Stimulated activated CD8-positive, alpha-beta memory T cell treated with anti-CD3 and anti-CD28 coated beads, Interleukin-4, amount 100 ng/mL, for 24 hours (primary cell): ENCODE measurements around the gene EFHC1.
"Not testable (repeated sequence)": the region's sequence is repeated elsewhere in the genome, so short reads cannot be mapped to it uniquely, and the experiment has no call there.

Source experiments
- DNase-seq: peaks from one replicate; pipeline ENCODE4 v3.0.0-alpha.2; 2020; ENCODE audit warnings: low read depth

Gene EFHC1, protein sequence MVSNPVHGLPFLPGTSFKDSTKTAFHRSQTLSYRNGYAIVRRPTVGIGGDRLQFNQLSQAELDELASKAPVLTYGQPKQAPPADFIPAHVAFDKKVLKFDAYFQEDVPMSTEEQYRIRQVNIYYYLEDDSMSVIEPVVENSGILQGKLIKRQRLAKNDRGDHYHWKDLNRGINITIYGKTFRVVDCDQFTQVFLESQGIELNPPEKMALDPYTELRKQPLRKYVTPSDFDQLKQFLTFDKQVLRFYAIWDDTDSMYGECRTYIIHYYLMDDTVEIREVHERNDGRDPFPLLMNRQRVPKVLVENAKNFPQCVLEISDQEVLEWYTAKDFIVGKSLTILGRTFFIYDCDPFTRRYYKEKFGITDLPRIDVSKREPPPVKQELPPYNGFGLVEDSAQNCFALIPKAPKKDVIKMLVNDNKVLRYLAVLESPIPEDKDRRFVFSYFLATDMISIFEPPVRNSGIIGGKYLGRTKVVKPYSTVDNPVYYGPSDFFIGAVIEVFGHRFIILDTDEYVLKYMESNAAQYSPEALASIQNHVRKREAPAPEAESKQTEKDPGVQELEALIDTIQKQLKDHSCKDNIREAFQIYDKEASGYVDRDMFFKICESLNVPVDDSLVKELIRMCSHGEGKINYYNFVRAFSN

DNA sequence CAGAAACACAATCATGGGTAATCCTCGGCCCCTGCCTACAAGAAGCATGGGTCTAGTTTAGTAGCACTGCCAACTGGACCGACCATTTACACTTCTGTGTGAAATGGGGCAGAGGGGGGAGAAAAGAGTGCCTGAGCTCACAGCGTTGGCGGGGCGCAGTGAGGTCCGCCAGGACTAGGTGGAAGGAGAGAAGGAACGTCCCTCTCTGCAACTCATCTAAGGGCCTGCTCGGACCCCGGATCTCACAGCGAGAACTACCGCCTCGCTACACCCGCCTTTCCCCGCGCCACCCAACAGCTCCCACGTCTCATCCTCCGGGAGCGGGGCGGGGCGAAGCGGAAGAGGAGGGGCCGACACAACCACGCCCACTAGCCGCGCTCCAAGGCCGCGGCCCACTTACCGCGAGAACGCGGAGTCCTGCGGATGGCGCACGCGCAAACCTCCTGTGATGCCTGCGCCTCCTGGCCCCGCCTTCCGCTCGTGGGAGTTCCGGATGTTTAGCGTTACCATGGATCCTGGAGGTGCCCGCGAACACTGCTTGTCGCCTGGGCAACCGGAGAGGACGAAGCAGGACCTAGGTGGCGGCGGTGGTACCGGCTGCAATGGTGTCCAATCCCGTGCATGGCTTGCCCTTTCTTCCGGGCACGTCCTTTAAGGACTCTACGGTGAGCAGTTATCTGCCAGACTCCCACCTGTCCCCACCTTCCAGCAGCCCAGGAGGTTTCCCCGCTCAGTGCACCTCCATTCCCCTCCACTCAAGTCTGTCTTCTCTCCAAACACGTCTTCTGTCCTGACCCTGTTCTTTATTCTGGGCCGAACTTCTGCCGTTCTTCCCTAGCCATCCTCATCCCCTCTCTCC, at the start of gene EFHC1:
Gene EFHC1, plus strand, starts transcription at position 534 of the 859 bp plus-strand sequence. Its CDS starts 69 bp downstream, at position 603.
- DNase-seq = peak; percentile 97

DNA sequence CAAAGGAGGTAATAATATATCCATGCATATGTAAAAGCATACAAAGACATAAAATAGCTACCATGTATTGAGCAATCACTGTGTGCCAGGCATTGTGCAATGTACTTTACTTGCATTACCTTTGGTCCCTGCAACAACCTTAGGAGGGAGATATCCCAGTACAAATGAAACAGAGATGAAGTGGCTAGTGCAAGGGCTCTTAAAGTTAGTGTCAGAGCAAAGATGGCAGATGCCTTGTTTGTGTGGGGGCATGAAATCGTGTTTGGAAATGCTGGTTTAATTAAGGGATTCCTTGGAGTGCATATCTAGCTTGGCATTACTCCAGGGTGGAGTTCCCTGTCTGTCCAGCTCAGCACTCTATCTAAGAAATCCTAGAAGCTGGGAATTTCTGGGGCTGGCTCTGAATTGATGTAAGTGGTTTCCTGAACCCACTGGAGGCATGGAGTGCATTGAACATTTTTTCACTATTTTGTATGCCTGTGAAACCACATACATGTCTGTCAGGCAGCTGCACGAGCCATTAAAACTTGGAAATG, 48.4 kb upstream of the EFHC1 start:
- DNase-seq = no peak

DNA sequence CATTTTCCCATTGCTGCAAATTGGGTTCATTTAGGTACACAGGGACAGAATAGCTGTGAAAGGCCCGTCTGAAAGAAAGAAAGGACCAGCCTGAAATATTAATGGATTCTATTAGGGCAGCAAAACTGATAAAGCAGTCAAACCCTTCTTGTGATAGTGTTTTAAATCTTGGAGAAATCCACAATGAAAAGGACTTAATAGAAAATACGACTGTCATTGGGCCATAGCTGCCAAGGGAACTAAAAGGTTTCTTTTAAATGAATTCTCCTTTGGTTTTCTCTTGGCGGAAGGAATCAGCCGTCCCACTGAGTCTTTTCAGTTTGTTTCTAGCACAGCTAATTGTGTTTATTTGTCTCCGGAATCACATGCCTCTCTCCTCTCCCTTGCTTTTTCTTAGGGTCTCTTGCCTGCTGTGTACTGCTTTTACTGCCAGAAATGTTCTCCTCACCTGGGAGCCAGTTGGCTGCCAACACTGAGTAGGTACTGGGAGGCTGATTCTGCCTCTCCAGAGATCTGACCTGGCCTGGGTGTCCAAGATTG, 46.9 kb upstream of the EFHC1 start:
- no peak for DNase-seq

DNA sequence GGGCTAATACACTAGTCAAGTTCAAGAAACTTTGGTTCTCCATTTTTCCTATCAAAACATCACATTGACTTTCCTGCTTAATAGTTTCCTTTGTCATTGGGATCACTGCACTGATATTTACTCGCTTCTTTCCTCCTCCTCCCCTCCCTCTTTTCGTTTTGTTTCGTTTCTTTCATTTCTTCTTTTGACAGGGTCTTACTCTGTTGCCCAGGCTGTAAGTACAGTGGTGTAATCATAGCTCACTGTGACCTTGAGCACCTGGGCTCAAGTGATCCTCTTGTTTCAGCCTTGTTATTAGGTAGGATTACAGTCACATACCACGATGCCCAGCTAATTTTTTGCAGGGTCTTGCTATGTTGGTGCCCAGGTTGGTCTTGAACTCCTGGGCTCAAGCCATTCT, 45.9 kb upstream of the EFHC1 start:
- no peak for DNase-seq

DNA sequence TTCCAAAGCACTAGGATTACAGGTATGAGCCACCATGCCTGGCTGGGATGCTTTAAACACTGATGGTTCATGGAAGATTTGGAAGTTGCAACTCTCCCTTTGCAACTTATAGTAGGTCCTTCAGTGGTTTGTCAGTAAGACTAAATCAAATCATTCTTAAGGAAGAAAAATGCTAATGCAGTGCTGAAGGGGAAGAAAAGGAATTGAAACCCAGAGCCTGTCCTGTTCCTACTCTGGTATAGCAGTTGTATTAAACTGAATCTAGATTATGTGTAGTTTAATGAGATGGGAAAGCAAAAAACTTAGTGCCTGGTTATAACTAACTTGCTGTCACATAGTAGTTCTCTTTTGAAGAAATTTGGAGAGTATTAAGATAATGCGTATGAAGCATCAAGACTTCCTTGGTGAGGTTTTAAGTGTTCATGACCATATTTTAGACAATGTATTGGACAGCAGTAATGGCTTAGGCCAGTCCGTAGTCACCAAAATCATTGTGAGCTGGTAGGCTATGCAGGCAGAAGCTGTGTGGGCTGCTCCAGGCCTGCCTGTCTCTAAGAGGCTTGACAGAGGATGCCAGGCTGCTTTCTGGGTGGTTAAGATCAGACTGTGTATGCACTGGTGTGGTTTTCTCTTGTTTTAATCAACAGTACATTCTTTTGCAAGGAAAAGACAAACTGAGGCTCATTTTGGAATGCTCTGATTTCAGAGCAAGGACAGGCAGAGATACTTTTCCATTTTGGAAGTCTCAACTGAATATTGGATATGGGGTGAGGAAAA, 44.2 kb upstream of the EFHC1 start:
- DNase-seq = no peak

DNA sequence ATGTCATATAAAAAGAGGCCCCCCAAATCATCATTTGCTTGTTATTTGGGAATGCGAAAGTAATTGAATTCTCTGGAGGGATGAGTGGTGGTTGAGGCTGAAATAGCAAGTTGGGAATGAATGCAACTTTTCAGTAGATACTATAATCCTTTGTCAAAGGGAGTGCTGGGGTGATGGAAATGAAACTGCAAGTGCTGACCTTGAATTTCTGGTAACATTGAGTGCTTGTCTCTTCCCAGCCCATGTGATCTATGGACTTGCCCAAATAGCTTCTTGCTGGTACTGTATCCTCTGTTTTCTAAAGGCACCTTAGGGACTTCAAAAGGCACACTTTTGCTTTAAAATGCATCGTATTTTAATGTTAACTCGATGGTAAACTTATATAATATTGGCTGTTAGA, 43.4 kb upstream of the EFHC1 start:
- no peak for DNase-seq

DNA sequence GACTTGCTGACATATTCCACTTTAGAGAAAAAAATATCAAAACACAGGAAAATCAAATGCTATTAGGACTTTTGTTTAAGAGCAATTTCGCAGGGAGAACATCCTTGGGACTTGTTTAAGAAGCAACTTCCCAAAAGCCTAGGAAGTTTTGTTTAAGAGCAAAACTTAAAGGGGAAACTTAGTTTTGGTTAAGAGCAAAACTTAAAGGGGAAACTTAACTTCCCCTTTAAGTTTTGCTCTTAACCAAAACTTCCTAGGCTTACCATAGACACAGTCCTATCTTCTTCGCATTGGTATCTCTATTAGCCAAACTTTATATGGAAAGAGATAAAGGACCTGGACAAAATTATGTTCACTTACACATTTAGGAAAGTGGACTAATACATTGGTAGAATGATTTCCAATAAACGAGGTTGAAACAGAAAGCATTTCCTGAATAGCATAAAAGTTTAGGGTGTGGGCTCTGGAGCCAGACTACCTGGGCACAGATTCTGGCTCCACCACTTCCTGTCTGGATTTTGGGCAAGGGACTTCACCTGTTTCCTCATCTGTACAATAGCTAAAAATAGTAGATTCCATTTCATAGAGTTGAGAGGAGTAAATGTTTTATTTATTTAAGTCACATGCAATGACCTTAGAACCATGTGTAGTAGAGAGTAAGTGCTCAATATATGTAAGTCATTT, 42.5 kb upstream of the EFHC1 start:
- no peak for DNase-seq

DNA sequence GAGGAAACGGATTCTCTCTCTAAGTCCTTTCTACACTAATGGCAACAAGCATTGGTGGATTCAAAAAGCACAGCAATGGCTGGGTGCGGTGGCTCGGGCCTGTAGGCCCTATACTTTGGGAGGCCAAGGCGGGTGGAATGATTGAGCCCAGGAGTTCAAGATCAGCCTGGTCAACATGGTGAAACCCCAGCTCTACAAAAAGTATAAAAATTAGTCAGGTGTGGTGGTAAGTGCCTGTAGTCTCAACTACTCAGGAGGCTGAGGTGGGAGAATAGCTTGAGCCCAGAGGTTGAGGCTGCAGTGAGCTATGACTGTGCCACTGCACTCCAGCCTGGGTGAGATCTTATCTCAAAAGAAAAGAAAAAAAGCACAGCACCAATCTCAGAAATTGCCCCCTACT, 38.9 kb upstream of the EFHC1 start:
- no peak for DNase-seq

DNA sequence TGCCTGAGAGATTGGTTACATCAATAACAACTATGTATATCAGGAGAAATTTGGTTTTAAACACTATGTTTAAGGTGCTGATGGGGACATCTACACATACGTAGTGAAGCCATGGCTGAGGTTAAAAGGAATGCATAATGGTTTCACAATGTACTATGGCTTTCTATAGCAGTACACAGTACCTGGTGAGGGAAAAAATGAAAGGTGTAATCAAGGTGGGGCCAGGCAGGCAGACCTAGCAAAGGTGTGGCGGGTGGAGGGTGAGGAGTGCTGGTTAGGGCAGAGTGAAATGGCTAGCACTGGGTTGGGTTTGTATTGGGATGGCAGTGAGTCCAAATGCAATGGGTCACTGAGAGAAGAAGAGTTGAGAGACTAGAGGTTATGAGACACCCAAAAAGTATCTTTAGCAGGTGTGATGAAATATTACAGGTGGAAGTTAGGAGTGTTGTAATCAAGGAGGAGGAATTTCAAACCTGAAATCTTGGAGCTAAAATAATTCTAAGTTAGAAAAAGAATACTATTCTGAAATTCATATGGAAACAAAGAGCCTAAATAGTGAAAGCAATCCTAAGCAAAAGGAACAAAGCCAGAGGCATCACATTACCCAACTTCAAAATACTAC, 35.9 kb upstream of the EFHC1 start:
- no peak for DNase-seq

DNA sequence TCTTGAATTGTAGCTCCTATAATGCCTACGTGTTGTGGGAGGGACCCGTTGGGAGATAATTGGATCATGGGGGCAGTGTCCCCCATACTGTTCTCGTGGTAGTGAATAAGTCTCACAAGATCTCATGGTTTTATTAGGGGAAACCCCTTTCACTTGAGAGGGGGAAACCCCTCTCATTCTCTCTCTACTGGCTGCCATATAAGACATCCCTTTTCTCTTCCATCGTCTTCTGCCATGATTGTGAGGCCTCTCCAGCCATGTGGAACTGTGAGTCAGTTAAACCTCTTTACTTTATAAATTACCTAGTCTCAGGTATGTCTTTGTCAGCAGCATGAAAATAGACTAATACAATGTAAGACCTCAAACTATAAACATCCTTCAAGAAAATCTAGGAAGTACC, 35.1 kb upstream of the EFHC1 start:
- no peak for DNase-seq

DNA sequence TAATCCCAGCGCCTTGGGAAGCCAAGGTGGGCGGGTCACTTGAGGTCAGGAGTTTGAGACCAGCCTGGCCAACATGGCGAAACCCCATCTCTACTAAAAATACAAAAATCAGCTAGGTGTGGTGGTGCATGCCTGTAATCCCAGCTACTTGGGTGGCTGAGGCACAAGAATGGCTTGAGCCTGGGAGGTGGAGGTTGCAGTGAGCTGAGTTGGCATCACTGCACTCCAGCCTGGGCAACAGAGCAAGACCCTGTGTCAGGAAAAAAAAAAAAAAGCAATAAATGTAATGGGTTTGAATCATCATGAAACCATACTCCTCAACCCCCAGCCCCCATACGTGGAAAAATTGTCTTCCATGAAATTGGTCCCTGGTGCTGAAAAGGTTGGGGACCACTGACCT, 32.0 kb upstream of the EFHC1 start:
- not testable (repeated sequence) for DNase-seq

DNA sequence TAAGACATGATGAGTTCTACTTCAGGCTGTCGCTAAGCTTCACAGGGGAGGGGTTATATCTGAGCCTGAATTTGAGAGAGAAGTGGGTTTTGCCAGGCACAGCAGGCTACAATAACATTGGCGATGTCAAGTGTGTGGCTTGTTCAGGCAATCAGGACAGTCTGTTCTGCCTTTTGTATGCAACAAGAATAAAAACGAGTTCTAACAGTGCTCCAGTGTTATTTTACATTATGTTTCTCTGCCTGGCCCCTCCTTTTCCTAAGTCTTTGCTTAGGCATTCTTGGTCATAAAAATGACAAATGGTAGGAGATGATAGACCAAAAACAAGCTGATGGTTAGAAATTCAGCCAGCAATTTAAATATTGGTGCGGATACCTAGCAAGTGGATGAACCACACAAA, 31.4 kb upstream of the EFHC1 start:
- no peak for DNase-seq

DNA sequence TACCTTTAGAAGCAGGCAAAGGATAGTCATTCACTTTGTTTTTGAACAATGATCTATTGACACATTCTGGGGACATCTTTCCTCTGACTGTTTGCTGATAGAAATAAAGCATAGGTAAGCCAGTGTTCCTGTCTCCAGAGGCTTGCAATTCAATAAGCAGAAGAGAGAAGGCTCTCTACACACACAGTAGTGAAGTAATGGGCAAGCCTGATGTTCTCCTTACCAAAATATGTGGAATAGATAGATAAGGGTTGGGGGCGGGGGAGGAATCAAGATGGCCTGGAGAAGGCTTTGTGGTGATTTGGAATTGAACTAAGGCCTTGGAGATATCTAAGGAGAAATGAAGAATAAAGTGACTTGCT, 30.9 kb upstream of the EFHC1 start:
- no peak for DNase-seq

DNA sequence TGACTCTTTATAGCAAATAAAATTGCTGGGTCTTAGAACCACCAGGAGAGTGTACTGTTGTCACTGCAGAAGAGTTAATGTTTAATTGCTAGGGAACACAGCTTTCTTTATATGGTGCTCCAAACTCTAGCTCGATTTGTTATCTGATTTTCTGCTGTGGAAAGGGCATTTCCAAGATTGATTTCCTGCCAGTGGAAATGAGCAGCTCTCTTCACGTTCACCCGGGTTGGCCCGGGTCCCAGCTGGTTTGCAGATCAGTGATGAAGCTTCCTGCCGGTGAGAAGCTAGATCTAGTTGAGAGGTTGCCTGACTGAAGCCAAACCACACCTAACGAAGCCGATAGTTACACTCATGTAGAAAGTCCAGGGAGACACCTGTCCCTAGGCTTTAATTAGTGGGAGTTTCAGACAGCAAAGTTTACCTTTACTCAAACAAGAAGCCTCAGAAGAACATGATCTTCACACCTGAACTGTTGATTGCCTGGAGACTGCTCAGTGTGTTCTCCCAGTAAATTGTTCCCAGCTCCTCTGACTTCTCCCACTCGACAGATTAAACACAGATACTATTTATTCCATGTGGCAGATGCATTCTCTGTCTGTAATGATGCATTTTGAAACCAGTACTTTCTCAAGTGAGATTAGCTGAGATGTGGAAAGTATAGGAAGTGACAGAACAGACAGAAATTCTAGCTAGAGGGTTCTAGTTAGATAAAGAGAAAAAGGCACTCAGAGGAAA, 30.3 kb upstream of the EFHC1 start:
- DNase-seq = no peak

DNA sequence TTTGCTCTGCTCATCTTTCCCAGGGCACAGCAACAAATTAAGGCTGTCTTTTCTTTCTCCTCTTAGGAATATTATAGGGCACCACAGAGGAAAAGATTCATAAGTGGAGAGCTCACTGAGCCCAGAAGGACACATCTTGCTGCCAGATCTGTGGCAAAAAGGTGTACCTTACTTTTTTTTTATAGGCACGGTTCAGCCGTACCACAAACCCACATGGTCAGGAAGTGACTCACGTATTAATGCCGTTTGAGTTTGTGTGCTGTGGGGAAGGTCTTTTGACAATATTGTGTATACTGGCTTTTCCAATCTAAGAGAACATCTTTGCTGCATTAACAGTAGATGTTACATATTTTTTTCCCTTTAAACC, 29.8 kb upstream of the EFHC1 start:
- DNase-seq = peak; percentile 19

DNA sequence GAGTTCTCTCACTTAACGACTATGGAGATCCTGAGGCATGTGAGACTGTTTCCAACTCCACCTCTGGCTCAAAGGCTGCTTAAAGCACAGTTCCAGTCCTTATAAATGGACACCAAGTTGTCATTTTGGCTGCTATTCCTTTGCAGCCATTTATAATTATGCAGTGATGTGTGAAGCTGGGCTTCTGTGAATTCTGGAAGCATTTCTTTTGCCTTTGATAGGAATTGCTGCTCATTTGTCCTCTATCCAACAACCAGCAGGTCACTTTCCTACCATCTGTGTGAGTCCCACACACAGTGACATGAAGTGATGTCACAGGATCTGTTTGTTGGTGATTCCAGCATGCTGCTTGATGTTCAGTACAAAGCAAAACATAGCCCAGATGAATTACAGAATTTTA, 28.5 kb upstream of the EFHC1 start:
- DNase-seq = no peak

DNA sequence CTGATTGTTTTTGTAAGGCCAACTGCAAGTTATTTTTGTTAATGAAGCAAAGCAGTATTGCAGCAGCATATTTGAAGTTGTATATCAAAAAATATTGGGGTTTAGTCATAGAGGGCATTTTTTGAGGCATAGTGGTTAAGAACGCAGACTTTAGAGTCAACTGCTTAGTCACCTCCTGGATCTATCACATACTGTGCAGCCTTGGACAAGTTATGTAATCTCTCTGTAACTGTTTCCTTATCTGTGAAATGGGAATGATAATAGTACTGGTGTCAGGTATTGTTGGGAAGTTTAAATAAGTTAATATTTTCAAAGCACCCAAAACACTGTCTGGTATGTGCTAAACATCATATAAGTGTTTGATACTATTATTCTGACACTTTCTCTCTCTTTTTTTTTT, 27.2 kb upstream of the EFHC1 start:
- DNase-seq = no peak

DNA sequence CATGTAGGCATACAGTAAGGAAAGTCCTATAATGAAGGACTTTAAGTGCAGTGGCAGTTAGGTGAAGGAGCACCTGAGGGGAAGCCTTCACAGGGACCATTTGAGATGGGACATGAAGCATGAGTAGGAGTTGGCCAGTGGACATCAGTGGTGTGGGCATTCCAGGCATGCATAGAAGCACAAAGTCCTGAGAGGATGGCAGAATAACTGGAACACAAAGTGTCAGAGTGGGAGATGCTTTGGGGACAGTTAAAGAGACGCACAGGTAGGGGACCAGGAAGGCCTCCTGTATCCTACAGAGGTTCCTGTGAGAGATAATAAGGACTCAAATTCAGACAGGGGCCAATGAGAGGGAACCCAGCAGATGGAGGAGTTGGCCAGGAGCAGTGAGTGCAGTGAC, 26.4 kb upstream of the EFHC1 start:
- DNase-seq = no peak

DNA sequence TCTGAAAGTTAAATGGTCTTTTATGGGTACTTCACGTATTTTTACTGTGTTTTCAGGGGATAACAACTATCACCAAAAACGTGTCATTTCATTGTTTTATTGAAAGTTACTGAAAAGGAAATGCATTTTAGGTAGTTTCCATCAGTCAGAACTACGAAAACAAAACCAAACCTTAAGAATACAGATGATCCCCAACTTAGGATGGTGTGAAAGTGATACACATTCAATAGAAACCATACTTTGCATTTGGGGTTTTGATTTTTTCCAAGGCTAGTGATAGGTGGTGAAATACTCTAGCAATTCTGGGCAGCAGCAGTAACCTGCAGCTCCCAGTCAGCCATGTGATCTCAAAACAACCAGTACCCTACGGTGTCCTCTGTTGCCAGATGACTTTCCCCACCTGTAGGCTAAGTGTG, 25.9 kb upstream of the EFHC1 start:
- DNase-seq = no peak

DNA sequence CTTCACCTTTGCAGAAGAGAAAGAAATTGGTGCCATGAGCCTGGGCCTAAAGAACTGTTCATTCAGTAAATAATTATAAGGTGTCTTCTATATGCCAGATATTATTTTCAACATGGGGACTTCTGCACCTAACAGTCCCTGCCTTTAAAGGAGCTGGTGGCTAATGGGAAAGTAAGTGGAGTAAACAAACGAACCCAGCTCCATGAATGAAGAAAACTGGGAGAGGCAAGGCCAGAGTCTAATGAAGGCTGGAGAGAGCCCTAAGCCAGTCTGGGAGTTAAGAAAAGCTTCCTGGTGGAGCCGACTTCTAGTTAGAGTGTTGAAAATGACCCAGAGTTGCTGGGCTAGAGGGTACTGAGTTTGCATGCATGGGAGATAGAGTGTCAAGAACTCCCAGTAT, 24.2 kb upstream of the EFHC1 start:
- no peak for DNase-seq
